Measurements from ENCODE around the gene STX8.

GRCh38 chr17:9261081-9262012 is 314.3 kb downstream of the STX8 start:
- TF ChIP-seq PKNOX1 (IDR thresholded peaks at IDR 0.05): no peak
- no peak for TF ChIP-seq NFRKB (IDR thresholded peaks at IDR 0.05)
- no peak for TF ChIP-seq SUZ12 (IDR thresholded peaks at IDR 0.05)
- TF ChIP-seq L3MBTL2 (conservative IDR thresholded peaks at IDR 0.05): no peak
- TF ChIP-seq FOXK2 (IDR thresholded peaks at IDR 0.05): no peak
- TF ChIP-seq ELF4 (IDR thresholded peaks at IDR 0.05): no peak
- TF ChIP-seq SP1 (IDR thresholded peaks at IDR 0.05): no peak
- no peak for TF ChIP-seq FOXA1 (IDR thresholded peaks at IDR 0.05)
- TF ChIP-seq TARDBP (IDR thresholded peaks at IDR 0.05): no peak
- TF ChIP-seq ARNT (IDR thresholded peaks at IDR 0.05): no peak
- TF ChIP-seq BHLHE40 (IDR thresholded peaks at IDR 0.05; ENCODE audit: borderline replicate concordance): no peak
- no peak for TF ChIP-seq ZNF384 (IDR thresholded peaks at IDR 0.05)
